Prostate gland (tissue), 2 donors: Measurements from ENCODE around the gene LAT.

Experiments used
- CTCF ChIP-seq, 4 experiments: fragments of 200-600 bp in 2 of 4; fragments of 450-650 bp in 2 of 4; sonication (generic) in 2 of 4; IDR thresholded peaks; 1 replicate in 3 of 4; 2 replicates in 1 of 4; pipeline ENCODE4 v1.5.1; 2016 to 2019; ENCODE audit warnings: antibody characterized with exemption in 4 of 4, mild to moderate bottlenecking in 2 of 4, moderate library complexity in 2 of 4
- POLR2AphosphoS5 ChIP-seq: sonication (generic); formaldehyde crosslinking; IDR thresholded peaks from one replicate; pipeline ENCODE4 v1.6.1; 2017; ENCODE audit warnings: antibody characterized with exemption

- TF ChIP-seq CTCF (IDR thresholded peaks at IDR 0.05) (no peak), POLR2AphosphoS5 (no peak)
Measured at GRCh38 chr16:29000019-29000418, 15.2 kb downstream of the LAT start.
